HG02884 (cell line): ENCODE measurements around the gene CTNNA3.
"Not testable (repeated sequence)": the region's sequence is repeated elsewhere in the genome, so short reads cannot be mapped to it uniquely, and the experiment has no call there.

Experiments used
- ATAC-seq: cut with Tn5 transposase; IDR thresholded peaks from one replicate; pipeline ENCODE4 v1.9.1; 2021; ENCODE audit warnings: mild to moderate bottlenecking, moderate library complexity; ENCODE audit not compliant: unreplicated experiment

The CTNNA3 gene

GRCh38 chr10:66472156-66472555 is 1223.8 kb downstream of the CTNNA3 start:
- no peak for ATAC-seq

GRCh38 chr10:66467042-66467441 is 1229.0 kb downstream of the CTNNA3 start:
- ATAC-seq, result no peak

GRCh38 chr10:66466622-66467021 is 1229.4 kb downstream of the CTNNA3 start:
- ATAC-seq, result no peak

GRCh38 chr10:66463611-66464010 is 1232.4 kb downstream of the CTNNA3 start:
- ATAC-seq, result no peak

GRCh38 chr10:66457629-66458028 is 1238.4 kb downstream of the CTNNA3 start:
- no peak for ATAC-seq

GRCh38 chr10:66455304-66455703 is 1240.7 kb downstream of the CTNNA3 start:
- ATAC-seq, result no peak

GRCh38 chr10:66440568-66440967 is 1255.4 kb downstream of the CTNNA3 start:
- no peak for ATAC-seq

- ATAC-seq, result no peak
These were observed 1281.1 kb downstream of the CTNNA3 start for GRCh38 chr10:66414943-66415342.

- ATAC-seq, result no peak
These were observed 1290.4 kb downstream of the CTNNA3 start for GRCh38 chr10:66405566-66405965.

GRCh38 chr10:66398669-66399068 is 1297.3 kb downstream of the CTNNA3 start:
- no peak for ATAC-seq

GRCh38 chr10:66394342-66395063 is 1301.5 kb downstream of the CTNNA3 start:
- no peak for ATAC-seq

- no peak for ATAC-seq
These were observed 1305.1 kb downstream of the CTNNA3 start for GRCh38 chr10:66390926-66391325.

GRCh38 chr10:66381045-66381444 is 1315.0 kb downstream of the CTNNA3 start:
- no peak for ATAC-seq

- ATAC-seq, result no peak
These were observed 1317.7 kb downstream of the CTNNA3 start for GRCh38 chr10:66378117-66378876.

- no peak for ATAC-seq
These were observed 1327.8 kb downstream of the CTNNA3 start for GRCh38 chr10:66368146-66368545.

- no peak for ATAC-seq
These were observed 1329.8 kb downstream of the CTNNA3 start for GRCh38 chr10:66366163-66366562.

- no peak for ATAC-seq
These were observed 1330.3 kb downstream of the CTNNA3 start for GRCh38 chr10:66365686-66366085.

GRCh38 chr10:66362522-66362921 is 1333.5 kb downstream of the CTNNA3 start:
- ATAC-seq, result no peak

GRCh38 chr10:66353822-66354221 is 1342.2 kb downstream of the CTNNA3 start:
- not testable (repeated sequence) for ATAC-seq

GRCh38 chr10:66353422-66353821 is 1342.6 kb downstream of the CTNNA3 start:
- ATAC-seq, result no peak

GRCh38 chr10:66350622-66351399 is 1345.2 kb downstream of the CTNNA3 start:
- no peak for ATAC-seq

- ATAC-seq, result no peak
These were observed 1346.3 kb downstream of the CTNNA3 start for GRCh38 chr10:66349726-66350125.
